HUES6 (cell line): ENCODE measurements around the gene NDUFS8.

ENCODE experiments used
- H3K27ac ChIP-seq: 2 replicates; pipeline ENCODE4 v1.7.0; 2013; ENCODE audit warnings: low read depth, mild to moderate bottlenecking, low read length, inconsistent platforms
- H3K27me3 ChIP-seq: 2 replicates; pipeline ENCODE4 v1.6.1; 2013; ENCODE audit warnings: low read length; ENCODE audit not compliant: control insufficient read depth, insufficient read depth
- H3K36me3 ChIP-seq: 2 replicates; pipeline ENCODE4 v1.6.1; 2013; ENCODE audit warnings: low read length; ENCODE audit not compliant: control insufficient read depth, insufficient read depth
- H3K4me1 ChIP-seq: 2 replicates; pipeline ENCODE4 v1.6.1; 2013; ENCODE audit warnings: low read length; ENCODE audit not compliant: control insufficient read depth, insufficient read depth
- H3K4me3 ChIP-seq: 2 replicates; pipeline ENCODE4 v1.5.1; 2013; ENCODE audit warnings: low read depth, low read length
- H3K9ac ChIP-seq: one replicate; pipeline ENCODE4 v1.6.1; 2013; ENCODE audit warnings: mild to moderate bottlenecking, low read length
- H3K9me3 ChIP-seq: 2 replicates; pipeline ENCODE4 v1.6.1; 2013; ENCODE audit warnings: low read depth, low read length; ENCODE audit not compliant: control insufficient read depth, insufficient read depth

NDUFS8 gene

DNA sequence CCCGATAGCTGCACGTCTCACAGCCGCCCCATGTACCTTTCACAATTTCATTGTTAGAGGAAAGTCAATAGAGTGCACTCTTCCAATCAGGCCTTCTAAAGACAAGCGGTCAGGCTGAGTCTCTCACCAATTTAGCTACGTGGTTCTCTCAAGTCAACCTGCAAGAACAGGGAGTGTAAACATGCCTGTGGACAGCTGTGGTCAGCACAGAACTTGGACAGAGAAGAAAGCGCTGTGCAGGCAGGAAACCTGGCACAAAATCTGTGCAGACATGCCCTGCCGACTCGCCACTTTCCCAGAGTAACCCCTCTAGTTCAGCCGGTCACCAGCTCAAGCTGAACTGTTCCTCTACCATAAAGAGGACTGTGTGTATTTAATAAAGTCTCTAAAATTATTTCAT lies 51.2 kb downstream of the NDUFS8 start:
- Histone ChIP-seq H3K27me3 (no peaks in the 10 kb centered on the region), H3K36me3 (peaks cover 50% of the 10 kb centered on the region), H3K9me3 (no peaks in the 10 kb centered on the region), H3K4me1 (no peaks in the 10 kb centered on the region), H3K4me3 (no peak overlapping the region), H3K9ac (no peak overlapping the region), H3K27ac (no peak overlapping the region)

DNA sequence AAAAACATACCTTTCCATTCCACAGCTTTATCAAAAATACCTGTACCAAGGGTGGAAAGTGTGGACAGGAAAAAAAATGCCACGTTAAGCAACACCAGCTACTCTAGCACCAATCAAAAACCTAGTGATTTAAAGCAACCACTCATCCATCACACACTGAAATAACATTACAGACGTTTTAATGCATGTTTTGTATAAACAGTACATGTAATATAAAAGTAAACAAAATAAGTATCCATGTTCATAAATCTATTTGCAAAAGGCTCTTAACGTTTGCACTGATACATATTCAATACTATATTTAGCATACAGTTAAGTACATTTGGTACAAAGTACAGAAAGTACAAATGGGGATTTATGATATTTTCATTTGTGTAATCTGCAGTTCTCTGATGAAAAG lies 52.0 kb downstream of the NDUFS8 start:
- peaks cover 44% of the 10 kb centered on the region for H3K36me3 ChIP-seq
- H3K9me3 ChIP-seq = no peaks in the 10 kb centered on the region
- no peak overlapping the region for H3K4me3 ChIP-seq
- no peaks in the 10 kb centered on the region for H3K27me3 ChIP-seq
- no peak overlapping the region for H3K27ac ChIP-seq
- no peaks in the 10 kb centered on the region for H3K4me1 ChIP-seq
- no peak overlapping the region for H3K9ac ChIP-seq

DNA sequence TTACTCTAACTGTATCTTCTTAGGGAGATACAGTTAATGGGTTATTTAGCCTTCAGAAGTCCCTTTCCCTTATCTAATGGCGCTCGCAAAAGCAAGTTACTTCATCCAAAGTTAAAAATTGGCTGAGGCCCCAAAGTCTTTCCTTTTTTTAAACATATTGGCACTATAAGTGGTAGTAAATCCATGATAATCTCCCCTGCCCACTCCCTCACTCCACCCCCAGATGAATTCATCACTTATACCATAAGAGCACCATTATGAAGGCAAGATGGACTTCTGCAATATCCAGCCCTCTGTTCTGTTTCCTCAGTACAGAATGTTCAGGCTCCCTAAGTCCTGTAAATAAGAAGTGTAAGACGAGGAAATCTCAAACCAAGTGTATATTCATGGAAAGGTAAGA lies 53.0 kb downstream of the NDUFS8 start:
- Histone ChIP-seq H3K27me3 (no peaks in the 10 kb centered on the region), H3K9me3 (no peaks in the 10 kb centered on the region), H3K4me1 (no peaks in the 10 kb centered on the region), H3K9ac (no peak overlapping the region), H3K4me3 (no peak overlapping the region), H3K27ac (no peak overlapping the region), H3K36me3 (peaks cover 34% of the 10 kb centered on the region)
